Mesendoderm (in vitro differentiated cells): ENCODE data around the gene MMP27.
"Not testable (repeated sequence)": the region's sequence is repeated elsewhere in the genome, so short reads cannot be mapped to it uniquely, and the experiment has no call there.

Experiments
- DNase-seq: peaks from one replicate; pipeline ENCODE4 v3.0.0; 2013
- H2AK5ac ChIP-seq: 2 replicates; pipeline ENCODE4 v1.6.1; 2013; ENCODE audit warnings: low read length, inconsistent platforms
- H2BK120ac ChIP-seq: 2 replicates; pipeline ENCODE4 v1.6.1; 2013; ENCODE audit warnings: low read depth, mild to moderate bottlenecking, low read length, moderate library complexity, mixed read lengths
- H2BK15ac ChIP-seq: replicated peaks from 2 replicates; pipeline ENCODE4 v1.6.1; 2013; ENCODE audit warnings: low read depth, mild to moderate bottlenecking, moderate library complexity
- H2BK5ac ChIP-seq: 2 replicates; pipeline ENCODE4 v1.6.1; 2013; ENCODE audit warnings: low read length, inconsistent platforms
- H3K18ac ChIP-seq: 2 replicates; pipeline ENCODE4 v1.6.1; 2013; ENCODE audit warnings: mild to moderate bottlenecking, low read length, mixed read lengths
- H3K23ac ChIP-seq: one replicate; pipeline ENCODE4 v1.6.1; 2013; ENCODE audit warnings: low read length
- H3K27ac ChIP-seq: 2 replicates; pipeline ENCODE4 v1.5.1; 2013; ENCODE audit warnings: low read depth, mild to moderate bottlenecking, inconsistent platforms, low read length, moderate library complexity
- H3K27me3 ChIP-seq: 2 replicates; pipeline ENCODE4 v1.6.1; 2013; ENCODE audit warnings: low read length, control low read depth, mild to moderate bottlenecking, inconsistent platforms; ENCODE audit not compliant: insufficient read depth, poor library complexity
- H3K36me3 ChIP-seq: 2 replicates; pipeline ENCODE4 v1.6.1; 2013; ENCODE audit warnings: low read length, inconsistent platforms; ENCODE audit not compliant: control insufficient read depth, insufficient read depth
- H3K4ac ChIP-seq: one replicate; pipeline ENCODE4 v1.6.1; 2013; ENCODE audit warnings: low read depth, mild to moderate bottlenecking, low read length, moderate library complexity
- H3K4me1 ChIP-seq: 2 replicates; pipeline ENCODE4 v1.6.1; 2013; ENCODE audit warnings: low read depth, low read length, inconsistent platforms; ENCODE audit not compliant: control insufficient read depth
- H3K4me2 ChIP-seq: 2 replicates; pipeline ENCODE4 v1.6.1; 2013; ENCODE audit warnings: low read length
- H3K4me3 ChIP-seq: 2 replicates; pipeline ENCODE4 v1.5.1; 2013; ENCODE audit warnings: mild to moderate bottlenecking, low read length
- H3K56ac ChIP-seq: one replicate; pipeline ENCODE4 v1.6.1; 2013; ENCODE audit warnings: low read length
- H3K79me1 ChIP-seq: 2 replicates; pipeline ENCODE4 v1.6.1; 2013; ENCODE audit warnings: low read length, inconsistent platforms
- H3K79me2 ChIP-seq: 2 replicates; pipeline ENCODE4 v1.6.1; 2013; ENCODE audit warnings: mild to moderate bottlenecking, low read length; ENCODE audit not compliant: control insufficient read depth, insufficient read depth
- H3K9ac ChIP-seq: 2 replicates; pipeline ENCODE4 v1.6.1; 2013; ENCODE audit warnings: low read length, inconsistent platforms
- H4K5ac ChIP-seq: one replicate; pipeline ENCODE4 v1.6.1; 2013; ENCODE audit warnings: low read length
- H4K8ac ChIP-seq: one replicate; pipeline ENCODE4 v1.6.1; 2013; ENCODE audit warnings: low read depth, mild to moderate bottlenecking, control low read depth, low read length, moderate library complexity
- WGBS: extraction: QIAGEN DNeasy Blood & Tissue Kit; methylation state at CpG from one replicate; pipeline ENCODE4 v1.1.7; 2013; ENCODE audit warnings: low lambda C conversion rate, missing lambda C conversion rate; ENCODE audit not compliant: insufficient coverage; ENCODE audit errors: extremely low coverage; 5-methylcytosine and 5-hydroxymethylcytosine counted together

MMP27 gene

DNA sequence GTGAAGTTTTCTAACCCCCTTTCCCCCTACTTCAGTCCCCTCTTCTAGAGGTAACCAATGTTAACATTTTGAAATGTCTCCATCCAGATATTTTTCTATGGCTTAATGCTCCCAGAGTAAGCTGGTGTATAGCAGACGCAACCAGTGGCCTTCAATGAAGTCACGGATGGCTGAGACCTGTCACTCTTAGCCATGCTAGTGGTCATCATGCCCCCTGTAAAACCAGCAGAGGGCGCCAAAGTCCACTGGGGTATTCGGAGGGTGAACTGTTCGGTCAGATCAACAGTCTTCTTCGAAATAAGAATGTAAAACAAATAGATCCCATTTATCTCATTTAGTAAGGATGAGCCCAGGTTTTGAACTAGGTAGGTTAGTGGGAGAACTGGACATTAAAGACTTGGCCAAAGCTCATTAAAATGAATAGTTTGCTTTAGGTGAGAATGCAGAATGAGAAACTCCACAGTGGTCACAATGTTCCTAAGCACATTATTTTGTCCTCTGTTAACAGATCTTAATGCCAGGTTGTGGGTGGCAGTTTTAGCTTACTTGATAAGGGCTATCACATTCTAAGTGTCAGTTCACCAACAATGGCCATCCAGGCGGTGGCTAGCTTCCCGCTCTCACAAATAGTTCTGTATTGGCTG is 27.8 kb upstream of the MMP27 start:
- Histone ChIP-seq H3K79me2 (no peaks in the 10 kb centered on the region), H2AK5ac (no peak overlapping the region), H3K9ac (no peak overlapping the region), H3K4me2 (no peak overlapping the region), H3K27ac (no peak overlapping the region), H4K8ac (no peak overlapping the region), H3K36me3 (no peaks in the 10 kb centered on the region), H4K5ac (no peak overlapping the region), H3K4me3 (no peak overlapping the region), H3K79me1 (no peaks in the 10 kb centered on the region), H2BK120ac (no peak overlapping the region), H2BK5ac (no peak overlapping the region), H3K18ac (no peak overlapping the region), H2BK15ac (no peak overlapping the region), H3K4me1 (no peaks in the 10 kb centered on the region), H3K23ac (no peak overlapping the region), H3K56ac (no peak overlapping the region), H3K27me3 (no peaks in the 10 kb centered on the region), H3K4ac (no peak overlapping the region)
- WGBS: no CpG with 5 or more reads among the region's 8 CpGs
- peak; percentile 84 for DNase-seq

DNA sequence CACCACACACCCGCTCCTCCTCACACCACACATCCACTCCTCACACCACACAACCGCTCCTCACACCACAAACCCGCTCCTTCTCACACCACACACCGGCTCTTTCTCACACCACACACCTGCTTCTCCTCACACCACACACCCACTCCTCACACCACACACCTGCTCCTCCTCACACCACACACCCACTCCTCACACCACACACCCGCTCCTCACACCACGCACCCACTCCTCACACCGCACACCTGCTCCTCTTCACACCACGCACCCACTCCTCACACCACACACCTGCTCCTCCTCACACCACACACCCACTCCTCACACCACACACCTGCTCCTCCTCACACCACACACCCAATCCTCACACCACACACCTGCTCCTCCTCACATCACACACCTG is 25.4 kb upstream of the MMP27 start:
- WGBS: 95% methylated on average over 5 of the region's 8 CpGs
- not testable (repeated sequence) for H3K23ac ChIP-seq, H2BK15ac ChIP-seq, H3K27me3 ChIP-seq, H2BK120ac ChIP-seq, H3K27ac ChIP-seq, H3K4me2 ChIP-seq, H2BK5ac ChIP-seq, H3K56ac ChIP-seq, H4K8ac ChIP-seq, H3K79me1 ChIP-seq, H3K18ac ChIP-seq, H4K5ac ChIP-seq, H3K79me2 ChIP-seq, H3K4me1 ChIP-seq, DNase-seq, H3K4ac ChIP-seq, H2AK5ac ChIP-seq, H3K9ac ChIP-seq, H3K36me3 ChIP-seq, H3K4me3 ChIP-seq

DNA sequence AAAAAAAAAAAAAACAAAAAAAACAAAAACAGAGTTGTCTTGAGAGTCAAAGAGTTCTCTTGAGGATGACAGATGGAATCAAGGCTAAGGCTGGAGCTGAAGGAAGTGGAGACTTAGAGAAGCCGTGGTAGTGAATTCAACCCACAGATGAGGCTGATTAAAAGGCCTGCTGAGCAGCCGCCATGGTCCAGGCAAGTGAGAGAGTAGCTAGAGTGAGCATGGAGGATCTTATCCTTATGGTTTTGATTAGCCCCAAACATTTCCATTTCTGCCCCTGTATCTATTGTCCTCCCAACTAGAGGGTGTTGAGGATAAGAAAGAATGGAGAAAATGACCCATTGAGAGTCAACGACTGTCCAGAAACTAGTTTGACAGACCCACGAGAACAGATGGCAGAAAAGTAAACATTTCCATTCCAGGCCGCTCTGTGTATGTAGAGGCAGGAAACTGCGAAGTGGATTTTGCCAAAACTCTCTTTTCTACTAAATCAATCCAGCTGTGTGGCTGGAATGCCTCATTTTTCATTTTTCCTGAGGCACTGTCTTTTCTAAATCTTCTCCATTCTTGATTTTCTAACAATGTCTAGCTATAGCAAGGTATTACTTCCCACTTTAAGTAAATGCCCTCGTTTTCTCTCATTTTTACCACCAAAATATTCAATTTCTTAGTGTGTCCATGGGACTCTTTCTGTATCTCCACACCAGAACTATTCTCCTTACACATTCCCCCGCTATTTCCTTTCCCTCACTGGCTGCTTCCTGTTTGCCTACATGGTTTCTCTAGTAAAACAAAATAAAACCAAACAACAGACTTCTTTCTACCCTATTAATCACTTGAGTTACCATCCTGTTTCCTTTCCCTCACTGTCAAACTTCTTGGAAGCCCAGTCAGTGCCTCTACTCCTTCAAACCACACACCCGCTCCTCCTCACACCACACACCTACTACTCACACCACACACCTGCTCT is 24.6 kb upstream of the MMP27 start:
- Histone ChIP-seq H2BK15ac (no peak overlapping the region), H3K4me1 (no peaks in the 10 kb centered on the region), H3K79me1 (no peaks in the 10 kb centered on the region), H4K8ac (no peak overlapping the region), H3K9ac (no peak overlapping the region), H3K27ac (no peak overlapping the region), H3K23ac (no peak overlapping the region), H3K4me2 (no peak overlapping the region), H2AK5ac (no peak overlapping the region), H3K56ac (no peak overlapping the region), H3K4ac (no peak overlapping the region), H3K18ac (no peak overlapping the region), H3K4me3 (no peak overlapping the region), H2BK120ac (no peak overlapping the region), H3K27me3 (no peaks in the 10 kb centered on the region), H2BK5ac (no peak overlapping the region), H4K5ac (no peak overlapping the region), H3K79me2 (no peaks in the 10 kb centered on the region), H3K36me3 (no peaks in the 10 kb centered on the region)
- no peak for DNase-seq
- no CpG with 5 or more reads among the region's 9 CpGs for WGBS

DNA sequence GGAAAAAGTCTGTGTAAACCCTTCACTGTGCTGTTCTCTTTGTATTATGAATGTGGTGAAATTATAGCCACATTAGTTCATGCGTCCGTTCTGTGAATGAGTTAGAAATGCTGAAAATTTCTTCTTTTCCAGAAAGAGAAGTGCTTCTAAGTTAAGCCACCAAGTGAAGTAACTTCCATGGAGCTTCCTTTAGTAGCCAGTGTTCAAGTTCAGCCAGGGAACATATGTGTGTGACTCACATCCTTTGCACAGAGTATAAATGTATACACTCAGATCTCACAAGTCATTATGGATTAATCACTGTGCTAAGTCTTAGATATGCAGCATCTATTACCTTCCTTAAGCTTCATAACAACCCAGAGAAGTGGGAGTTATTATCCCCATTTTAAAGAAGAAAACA is 22.3 kb upstream of the MMP27 start:
- Histone ChIP-seq H3K4me1 (no peaks in the 10 kb centered on the region), H2AK5ac (no peak overlapping the region), H3K4me3 (no peak overlapping the region), H3K18ac (no peak overlapping the region), H3K4me2 (no peak overlapping the region), H3K23ac (no peak overlapping the region), H2BK120ac (no peak overlapping the region), H3K27ac (no peak overlapping the region), H3K56ac (no peak overlapping the region), H2BK5ac (no peak overlapping the region), H4K5ac (no peak overlapping the region), H3K79me2 (no peaks in the 10 kb centered on the region), H3K4ac (no peak overlapping the region), H2BK15ac (no peak overlapping the region), H3K27me3 (no peaks in the 10 kb centered on the region), H3K36me3 (no peaks in the 10 kb centered on the region), H3K9ac (no peak overlapping the region), H3K79me1 (no peaks in the 10 kb centered on the region), H4K8ac (no peak overlapping the region)
- no CpG with 5 or more reads among the region's 2 CpGs for WGBS
- DNase-seq: no peak

GRCh38 chr11:102724904-102725500 is 19.4 kb upstream of the MMP27 start, which contains the start of gene MMP8:
TSS of gene MMP8 (minus strand) at chr11:102724954. CDS start at chr11:102724855, 99 bp downstream.
- Histone ChIP-seq H4K5ac (no peak within 1 kb of the TSS), H3K4me3 (no peak within 1 kb of the TSS), H3K27ac (no peak within 1 kb of the TSS), H3K4me1 (no peaks in the 10 kb centered on the region), H2BK120ac (no peak within 1 kb of the TSS), H3K79me1 (no peaks in the 10 kb centered on the region), H3K36me3 (no peaks in the 10 kb centered on the region), H2BK15ac (no peak within 1 kb of the TSS), H3K56ac (no peak within 1 kb of the TSS), H2BK5ac (no peak within 1 kb of the TSS), H3K4me2 (no peak within 1 kb of the TSS), H3K18ac (no peak within 1 kb of the TSS), H3K4ac (no peak within 1 kb of the TSS), H3K27me3 (no peaks in the 10 kb centered on the region), H2AK5ac (no peak within 1 kb of the TSS), H3K9ac (no peak within 1 kb of the TSS), H3K23ac (no peak within 1 kb of the TSS), H4K8ac (no peak within 1 kb of the TSS), H3K79me2 (no peaks in the 10 kb centered on the region)
- no peak for DNase-seq
- no CpG with 5 or more reads among the region's 2 CpGs for WGBS
